H1 (cell line): ENCODE data around the gene TLR4. TPM values are rescaled to one million over a fixed set of nuclear protein-coding genes. Genes with fewer than 3 reads are reported as not detected.

ENCODE experiments used
- CTCF ChIA-PET: fragments of 300-600 bp; sonication (Branson Sonifier 250); formaldehyde crosslinking; loops from one replicate; lab custom pipeline; 2021; ENCODE audit not compliant: partially characterized antibody; lab: Charles Lee
- POLR2A ChIA-PET: fragments of 300-600 bp; sonication (Branson Sonifier 250); formaldehyde crosslinking; loops from one replicate; lab custom pipeline; 2021; ENCODE audit warnings: inconsistent platforms; ENCODE audit not compliant: partially characterized antibody; lab: Charles Lee
- DNase-seq, 2 experiments: peaks; one replicate each; pipeline versions ENCODE4 v3.0.0 to v3.0.0-alpha.2; 2010 to 2022; ENCODE audit warnings: low spot score in 2 of 2, low read depth in 1 of 2, mixed read lengths in 1 of 2
- FAIRE-seq: peaks from 2 replicates; lab custom pipeline; 2011; peaks lifted over from hg19 to GRCh38; lab: Jason Lieb, UNC
- H2AFZ ChIP-seq: 2 replicates; pipeline ENCODE4 v1.8.1; 2012; ENCODE audit warnings: low read length, inconsistent platforms
- H2AK5ac ChIP-seq: 2 replicates; pipeline ENCODE4 v1.6.1; 2013; ENCODE audit warnings: low read depth, low read length
- H2BK120ac ChIP-seq: replicated peaks from 2 replicates; pipeline ENCODE3; 2013; ENCODE audit warnings: low read depth, low read length, inconsistent platforms
- H2BK12ac ChIP-seq: 2 replicates; pipeline ENCODE4 v1.6.1; 2013; ENCODE audit warnings: low read depth, low read length
- H2BK15ac ChIP-seq: 2 replicates; pipeline ENCODE4 v1.6.1; 2013; ENCODE audit warnings: low read length
- H2BK20ac ChIP-seq: 2 replicates; pipeline ENCODE4 v1.6.1; 2013; ENCODE audit warnings: low read length
- H2BK5ac ChIP-seq: 2 replicates; pipeline ENCODE4 v1.6.1; 2013; ENCODE audit warnings: low read depth, low read length
- H3K14ac ChIP-seq: 2 replicates; pipeline ENCODE4 v1.6.1; 2013; ENCODE audit warnings: inconsistent platforms; ENCODE audit not compliant: insufficient read length
- H3K18ac ChIP-seq: 2 replicates; pipeline ENCODE4 v1.6.1; 2013; ENCODE audit warnings: low read length; ENCODE audit errors: extremely low read depth
- H3K23ac ChIP-seq: 2 replicates; pipeline ENCODE4 v1.6.1; 2013; ENCODE audit warnings: inconsistent platforms; ENCODE audit not compliant: insufficient read length
- H3K23me2 ChIP-seq: 2 replicates; pipeline ENCODE4 v1.6.1; 2013; ENCODE audit warnings: low read depth, low read length
- H3K27ac ChIP-seq: 2 replicates; pipeline ENCODE4 v1.6.1; 2011; ENCODE audit warnings: low read depth, low read length, inconsistent platforms
- H3K27me3 ChIP-seq, 4 experiments: replicated peaks in 1 of 4; 1 replicate in 1 of 4; 2 replicates in 3 of 4; pipeline versions ENCODE4 v1.6.1 to v1.8.1; 2011 to 2013; ENCODE audit warnings: low read length in 3 of 4, mild to moderate bottlenecking in 3 of 4, inconsistent platforms in 2 of 4, mixed read lengths in 2 of 4, moderate library complexity in 1 of 4; ENCODE audit not compliant: control insufficient read depth in 3 of 4, insufficient read depth in 3 of 4; ENCODE audit errors: extremely low read depth in 1 of 4
- H3K36me3 ChIP-seq, 4 experiments: 2 replicates each; pipeline versions ENCODE4 v1.6.1 to v1.8.1; 2011 to 2013; ENCODE audit warnings: mild to moderate bottlenecking in 4 of 4, low read length in 3 of 4, moderate library complexity in 2 of 4, control low read depth in 1 of 4, inconsistent platforms in 1 of 4; ENCODE audit not compliant: insufficient read depth in 4 of 4, control insufficient read depth in 2 of 4
- H3K4ac ChIP-seq: replicated peaks from 2 replicates; pipeline ENCODE3; 2013; ENCODE audit warnings: low read length, low read depth, mixed read lengths, inconsistent platforms; ENCODE audit not compliant: insufficient read length
- H3K4me1 ChIP-seq, 4 experiments: replicated peaks in 1 of 4; 1 replicate in 1 of 4; 2 replicates in 3 of 4; pipeline versions ENCODE4 v1.6.1 to v1.8.1; 2011 to 2013; ENCODE audit warnings: low read length in 3 of 4, inconsistent platforms in 2 of 4, mixed read lengths in 1 of 4; ENCODE audit not compliant: insufficient read depth in 4 of 4, control insufficient read depth in 3 of 4
- H3K4me2 ChIP-seq, 2 experiments: 2 replicates each; pipeline versions ENCODE4 v1.6.1 to v1.8.1; 2011 to 2013; ENCODE audit warnings: low read depth in 2 of 2, low read length in 2 of 2, control low read depth in 1 of 2, inconsistent platforms in 1 of 2, mild to moderate bottlenecking in 1 of 2; ENCODE audit not compliant: insufficient read depth in 1 of 2
- H3K4me3 ChIP-seq, 4 experiments: fragments of 200-600, 300-600 bp in 1 of 4; sonication (generic), shearing (Covaris generic), sonication (Bioruptor Twin) in 1 of 4; 2 replicates each; pipeline versions ENCODE4 v1.5.1 to v1.8.1; 2011 to 2016; ENCODE audit warnings: low read length in 4 of 4, low read depth in 3 of 4, control low read depth in 2 of 4, inconsistent platforms in 2 of 4, mild to moderate bottlenecking in 2 of 4, mixed read lengths in 1 of 4, moderate library complexity in 1 of 4; ENCODE audit not compliant: insufficient read depth in 2 of 4; ENCODE audit errors: extremely low read depth in 1 of 4
- H3K56ac ChIP-seq: replicated peaks from 2 replicates; pipeline ENCODE3; 2013; ENCODE audit warnings: low read depth, mild to moderate bottlenecking, mixed read lengths, low read length, inconsistent platforms; ENCODE audit not compliant: insufficient read length
- H3K79me1 ChIP-seq: 2 replicates; pipeline ENCODE4 v1.6.1; 2013; ENCODE audit warnings: low read depth, low read length, control low read depth
- H3K79me2 ChIP-seq, 2 experiments: 2 replicates each; pipeline versions ENCODE4 v1.6.1 to v1.8.1; 2012 to 2013; ENCODE audit warnings: low read length in 2 of 2, mild to moderate bottlenecking in 2 of 2, inconsistent platforms in 1 of 2; ENCODE audit not compliant: insufficient read depth in 2 of 2, control insufficient read depth in 1 of 2
- H3K9ac ChIP-seq, 4 experiments: replicated peaks in 1 of 4; 1 replicate in 1 of 4; 2 replicates in 3 of 4; pipeline versions ENCODE4 v1.6.1 to v1.8.1; 2011 to 2013; ENCODE audit warnings: low read depth in 3 of 4, low read length in 3 of 4, control low read depth in 2 of 4, mild to moderate bottlenecking in 2 of 4, moderate library complexity in 2 of 4, inconsistent platforms in 1 of 4; ENCODE audit errors: extremely low read depth in 1 of 4
- H3K9me3 ChIP-seq, 2 experiments: 2 replicates each; pipeline versions ENCODE4 v1.6.1 to v1.8.1; 2012 to 2013; ENCODE audit warnings: mild to moderate bottlenecking in 2 of 2, moderate library complexity in 2 of 2, control low read depth in 1 of 2, inconsistent platforms in 1 of 2, low read depth in 1 of 2, low read length in 1 of 2, mixed read lengths in 1 of 2; ENCODE audit not compliant: insufficient read depth in 2 of 2
- H4K20me1 ChIP-seq, 2 experiments: replicated peaks in 1 of 2; 2 replicates each; pipeline versions ENCODE3 to v1.8.1; 2011 to 2013; ENCODE audit warnings: inconsistent platforms in 2 of 2, low read length in 2 of 2, mild to moderate bottlenecking in 1 of 2; ENCODE audit not compliant: insufficient read depth in 2 of 2, control insufficient read depth in 1 of 2
- H4K5ac ChIP-seq: 2 replicates; pipeline ENCODE4 v1.6.1; 2013; ENCODE audit warnings: low read length, low read depth, mixed read lengths, inconsistent platforms; ENCODE audit not compliant: insufficient read length
- H4K8ac ChIP-seq: 2 replicates; pipeline ENCODE4 v1.8.0; 2013; ENCODE audit warnings: mild to moderate bottlenecking, moderate library complexity, low read length, inconsistent platforms; ENCODE audit not compliant: insufficient read depth; ENCODE audit errors: extremely low read depth
- H4K91ac ChIP-seq: replicated peaks from 2 replicates; pipeline ENCODE3; 2013; ENCODE audit warnings: low read length, mixed read lengths, inconsistent platforms; ENCODE audit not compliant: insufficient read length
- ASH2L ChIP-seq: fragments of 200-600, 300-600 bp; sonication (generic); IDR thresholded peaks from one replicate; pipeline ENCODE4 v1.7.1; 2017; ENCODE audit warnings: low read length
- CEBPB ChIP-seq: IDR thresholded peaks from 2 replicates; pipeline ENCODE4 v1.6.1; 2012; ENCODE audit warnings: low read depth, low read length
- CHD1 ChIP-seq: IDR thresholded peaks from 2 replicates; pipeline ENCODE4 v1.6.1; 2012; ENCODE audit warnings: low read depth, low read length, improper control_type of control experiment
- HDAC2 ChIP-seq, 2 experiments: fragments of 300-600 bp in 1 of 2; sonication (generic) in 1 of 2; IDR thresholded peaks; 2 replicates each; pipeline ENCODE4 v1.6.1; 2011 to 2012; ENCODE audit warnings: low read depth in 2 of 2, low read length in 2 of 2, mild to moderate bottlenecking in 2 of 2, moderate library complexity in 2 of 2, borderline replicate concordance in 1 of 2, inconsistent platforms in 1 of 2
- JUND ChIP-seq: IDR thresholded peaks from 2 replicates; pipeline ENCODE4 v1.6.1; 2011; ENCODE audit warnings: mild to moderate bottlenecking, improper control_type of control experiment, low read length
- POLR2A ChIP-seq, 2 experiments: IDR thresholded peaks; 1 replicate in 1 of 2; 2 replicates in 1 of 2; pipeline ENCODE4 v1.6.1; 2011; ENCODE audit warnings: low read depth in 2 of 2, low read length in 2 of 2, mild to moderate bottlenecking in 2 of 2; ENCODE audit errors: control extremely low read depth in 1 of 2
- RFX5 ChIP-seq: IDR thresholded peaks from 2 replicates; pipeline ENCODE4 v1.6.1; 2011; ENCODE audit warnings: low read depth, low read length, improper control_type of control experiment, borderline replicate concordance
- SP4 ChIP-seq: IDR thresholded peaks from 2 replicates; pipeline ENCODE4 v1.6.1; 2012; ENCODE audit warnings: low read length, inconsistent platforms
- SUZ12 ChIP-seq: fragments of 200-600 bp; sonication (generic); IDR thresholded peaks from 2 replicates; pipeline ENCODE4 v1.6.1; 2012; ENCODE audit warnings: mild to moderate bottlenecking, inconsistent platforms, low read length, moderate library complexity, mixed read lengths
- TBP ChIP-seq: IDR thresholded peaks from 2 replicates; pipeline ENCODE4 v1.6.1; 2011; ENCODE audit warnings: low read depth, low read length, improper control_type of control experiment
- ZNF274 ChIP-seq: IDR thresholded peaks from 2 replicates; pipeline ENCODE4 v1.7.0; 2012; ENCODE audit warnings: low read length, borderline replicate concordance; ENCODE audit errors: extremely low read depth
- WGBS, 2 experiments: shearing (Covaris generic) in 1 of 2; methylation state at CpG; one replicate each; pipeline versions ENCODE4 v1.1.6 to v1.1.7; 2013 to 2015; ENCODE audit warnings: low lambda C conversion rate in 2 of 2, mixed read lengths in 2 of 2, inconsistent platforms in 1 of 2, low coverage in 1 of 2, missing lambda C conversion rate in 1 of 2; ENCODE audit not compliant: insufficient replicate concordance in 2 of 2, insufficient coverage in 1 of 2, insufficient read length in 1 of 2; ENCODE audit errors: extremely low coverage in 1 of 2, missing lambda C conversion rate in 1 of 2; 5-methylcytosine and 5-hydroxymethylcytosine counted together
- polyA plus RNA-seq, 7 experiments: library from polyadenylated mRNA; depleted of rRNA in 3 of 7; stranded (reverse) in 5 of 7; unstranded in 2 of 7; fragments of >200 nt in 5 of 7; fragments of 200-250 nt in 2 of 7; gene quantifications; 1 replicate in 5 of 7; 2 replicates in 1 of 7; 4 replicates in 1 of 7; pipeline versions ENCODE4 v1.2.1 to v1.2.3, GENCODE V29; 2011 to 2013; ENCODE audit warnings: missing spikeins in 2 of 7, mixed read lengths in 2 of 7
- total RNA-seq: library from RNA; stranded (reverse); fragmentation: NEBNext Ultra II Directional; extraction: Animal tissue kit (Norgen Biotek cat#: 25700); gene quantifications from 2 replicates; pipeline ENCODE4 v1.2.1, GENCODE V29; 2021

TLR4 gene
- total and polyA plus RNA-seq, 2 of the 8 experiments (the other 6 are each of a cell fraction or from before 2014, with no cell fraction given): 0.02 to 0.17 TPM

GRCh38 chr9:117718701-117719100 lies 14.5 kb downstream of the TLR4 start:
- H2BK12ac ChIP-seq: no peak overlapping the region
- H3K79me2 ChIP-seq: no peaks in the 10 kb centered on the region
- no peaks in the 10 kb centered on the region for H4K20me1 ChIP-seq
- no peak overlapping the region for H3K18ac ChIP-seq
- no peak overlapping the region for H3K4me3 ChIP-seq
- H3K27ac ChIP-seq: no peak overlapping the region
- H2BK5ac ChIP-seq: no peak overlapping the region
- TF ChIP-seq RFX5: no peak
- no peak for TF ChIP-seq POLR2A (IDR thresholded peaks at IDR 0.05; ENCODE audit: control extremely low read depth in 1 of 2, low read depth in 2 of 2, low read length in 2 of 2)
- TF ChIP-seq CEBPB: no peak
- TF ChIP-seq TBP: no peak
- TF ChIP-seq JUND: no peak
- no peak for TF ChIP-seq HDAC2 (IDR thresholded peaks at IDR 0.05; ENCODE audit: borderline replicate concordance in 1 of 2, low read depth in 2 of 2, low read length in 2 of 2)
- TF ChIP-seq ASH2L: no peak
- no peak for TF ChIP-seq SUZ12
- TF ChIP-seq ZNF274: no peak
- no peak for TF ChIP-seq SP4
- no peak for TF ChIP-seq CHD1
- ChIA-PET POLR2A (no interaction called here), CTCF (interaction anchor here (0.6 to 0.8 kb wide), 2 partner anchors 69 to 231 kb away, joined by 3 read pairs; no protein-coding TSS in a partner anchor)
- H3K23ac ChIP-seq: no peak overlapping the region
- H3K27me3 ChIP-seq: no peaks in the 10 kb centered on the region
- DNase-seq (no peak), FAIRE-seq (no peak)
- no peak overlapping the region for H3K56ac ChIP-seq
- no peaks in the 10 kb centered on the region for H3K23me2 ChIP-seq
- H2AFZ ChIP-seq: no peak overlapping the region
- no peaks in the 10 kb centered on the region for H3K9me3 ChIP-seq
- H2BK15ac ChIP-seq: no peak overlapping the region
- H3K4me1 ChIP-seq: no peaks in the 10 kb centered on the region
- no peak overlapping the region for H4K91ac ChIP-seq
- H2BK120ac ChIP-seq: no peak overlapping the region
- no peak overlapping the region for H2AK5ac ChIP-seq
- no peaks in the 10 kb centered on the region for H3K79me1 ChIP-seq
- H3K4ac ChIP-seq: no peak overlapping the region
- WGBS, 2 experiments: 82% methylated on average over 2 of the region's 2 CpGs; no CpG with 5 or more reads in 1 of the 2 experiments
- H3K14ac ChIP-seq: no peak overlapping the region
- H4K5ac ChIP-seq: no peak overlapping the region
- H4K8ac ChIP-seq: no peak overlapping the region
- no peak overlapping the region for H2BK20ac ChIP-seq
- no peaks in the 10 kb centered on the region for H3K36me3 ChIP-seq
- H3K9ac ChIP-seq: no peak overlapping the region
- no peak overlapping the region for H3K4me2 ChIP-seq
